Bronchial epithelial cell (primary cell): ENCODE measurements around the gene KDM5B. TPM values are rescaled to one million over a fixed set of nuclear protein-coding genes. Genes with fewer than 3 reads are reported as not detected.
"Not testable (repeated sequence)": the region's sequence is repeated elsewhere in the genome, so short reads cannot be mapped to it uniquely, and the experiment has no call there.

ENCODE experiments used
- DNase-seq: peaks from one replicate; pipeline ENCODE4 v3.0.0-alpha.2; 2010; ENCODE audit warnings: low read depth
- FAIRE-seq: peaks from 2 replicates; lab custom pipeline; 2011; peaks lifted over from hg19 to GRCh38; lab: Jason Lieb, UNC
- H3K27me3 ChIP-seq: 2 replicates; pipeline ENCODE4 v1.5.1; 2011; ENCODE audit warnings: low read length; ENCODE audit not compliant: control insufficient read depth, insufficient read depth
- H3K36me3 ChIP-seq: 2 replicates; pipeline ENCODE4 v1.5.1; 2011; ENCODE audit warnings: low read length; ENCODE audit not compliant: control insufficient read depth, insufficient read depth
- H3K4me3 ChIP-seq: 2 replicates; pipeline ENCODE4 v1.5.1; 2011; ENCODE audit warnings: mild to moderate bottlenecking, low read depth, low read length, control low read depth
- total RNA-seq: library from RNA; depleted of rRNA; stranded (reverse); fragments of >200 nt; gene quantifications from 2 replicates; pipeline ENCODE4 v1.2.1, GENCODE V29; 2014
- TF ChIP-seq, protein P1 (sequence below): IDR thresholded peaks from 2 replicates; pipeline ENCODE4 v1.5.1; 2011; ENCODE audit warnings: mild to moderate bottlenecking, moderate library complexity, low read length, control low read depth, inconsistent platforms; ENCODE audit not compliant: insufficient read depth, severe bottlenecking

KDM5B gene
- total RNA-seq, 1 donor from 2014 or later: 74.0 TPM

DNA sequence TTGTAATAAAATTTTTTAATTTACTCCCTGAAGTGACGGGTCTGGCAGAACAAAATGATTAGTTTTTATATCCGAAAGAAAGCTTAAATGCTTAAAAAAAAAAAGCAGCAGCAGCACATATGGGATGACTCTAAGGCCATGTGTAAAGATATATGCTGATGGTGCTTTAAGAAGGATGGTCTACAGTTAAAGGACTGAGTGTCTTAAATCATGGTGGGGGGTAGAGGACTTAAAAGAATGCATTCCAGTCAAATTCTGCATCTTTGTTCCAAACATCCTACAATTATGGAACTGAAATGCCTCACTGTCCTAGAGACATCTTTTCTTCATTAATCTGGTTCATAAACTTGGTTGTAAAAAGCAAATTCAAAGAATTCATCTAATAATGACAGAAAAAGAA, 7.0 kb downstream of the KDM5B start:
- no peak overlapping the region for H3K4me3 ChIP-seq
- peaks cover 6% of the 10 kb centered on the region for H3K36me3 ChIP-seq
- H3K27me3 ChIP-seq: no peaks in the 10 kb centered on the region
- TF ChIP-seq, protein P1, sequence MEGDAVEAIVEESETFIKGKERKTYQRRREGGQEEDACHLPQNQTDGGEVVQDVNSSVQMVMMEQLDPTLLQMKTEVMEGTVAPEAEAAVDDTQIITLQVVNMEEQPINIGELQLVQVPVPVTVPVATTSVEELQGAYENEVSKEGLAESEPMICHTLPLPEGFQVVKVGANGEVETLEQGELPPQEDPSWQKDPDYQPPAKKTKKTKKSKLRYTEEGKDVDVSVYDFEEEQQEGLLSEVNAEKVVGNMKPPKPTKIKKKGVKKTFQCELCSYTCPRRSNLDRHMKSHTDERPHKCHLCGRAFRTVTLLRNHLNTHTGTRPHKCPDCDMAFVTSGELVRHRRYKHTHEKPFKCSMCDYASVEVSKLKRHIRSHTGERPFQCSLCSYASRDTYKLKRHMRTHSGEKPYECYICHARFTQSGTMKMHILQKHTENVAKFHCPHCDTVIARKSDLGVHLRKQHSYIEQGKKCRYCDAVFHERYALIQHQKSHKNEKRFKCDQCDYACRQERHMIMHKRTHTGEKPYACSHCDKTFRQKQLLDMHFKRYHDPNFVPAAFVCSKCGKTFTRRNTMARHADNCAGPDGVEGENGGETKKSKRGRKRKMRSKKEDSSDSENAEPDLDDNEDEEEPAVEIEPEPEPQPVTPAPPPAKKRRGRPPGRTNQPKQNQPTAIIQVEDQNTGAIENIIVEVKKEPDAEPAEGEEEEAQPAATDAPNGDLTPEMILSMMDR: no peak
- FAIRE-seq (no peak), DNase-seq (no peak)

DNA sequence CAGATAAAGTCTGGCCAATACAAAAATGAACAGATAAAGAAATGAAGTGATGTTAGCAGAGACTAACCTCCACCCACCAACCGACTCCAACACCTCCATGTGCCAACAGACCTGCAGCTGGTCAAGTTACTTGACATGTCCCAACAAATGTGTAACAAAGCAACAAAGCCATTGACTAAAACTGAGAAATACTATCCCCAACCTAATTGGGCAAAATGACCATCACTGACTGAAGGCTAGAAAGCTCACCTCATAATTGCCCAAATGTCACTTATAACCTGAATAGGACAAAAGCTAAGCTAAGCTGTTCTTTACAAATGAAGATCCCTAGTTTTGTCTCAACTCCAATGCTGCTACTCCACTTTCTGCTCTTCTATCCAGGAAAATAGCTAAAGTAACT, 7.5 kb downstream of the KDM5B start:
- FAIRE-seq (no peak), DNase-seq (no peak)
- no peaks in the 10 kb centered on the region for H3K27me3 ChIP-seq
- no peak overlapping the region for H3K4me3 ChIP-seq
- TF ChIP-seq, protein P1: no peak
- H3K36me3 ChIP-seq: peaks cover 7% of the 10 kb centered on the region

DNA sequence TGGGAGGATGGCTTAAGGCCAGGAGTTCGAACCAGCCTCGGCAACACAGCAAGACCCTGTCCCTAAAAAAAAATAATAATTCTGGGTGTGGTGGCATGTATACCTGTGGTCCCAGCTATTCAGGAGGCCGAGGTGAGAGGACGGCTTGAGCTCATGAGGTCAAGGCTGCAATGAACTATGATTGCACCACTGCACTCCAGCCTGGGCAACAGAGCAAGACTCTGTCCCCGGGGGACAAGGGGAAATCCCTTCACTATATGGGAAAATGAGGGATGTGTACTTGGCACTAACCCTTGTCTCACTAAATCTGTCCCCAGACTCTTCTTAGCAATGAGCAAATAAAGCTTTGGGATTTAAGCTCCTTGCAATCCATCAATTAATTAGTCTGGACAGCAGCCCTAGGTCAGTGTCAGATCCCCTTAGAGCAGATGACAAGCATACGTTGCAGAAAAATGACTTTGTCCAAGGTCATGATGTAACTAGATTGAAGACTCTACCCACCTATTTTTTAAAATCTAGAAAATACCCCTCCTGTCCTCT, 9.4 kb downstream of the KDM5B start:
- Histone ChIP-seq H3K4me3 (no peak overlapping the region), H3K36me3 (peaks cover 7% of the 10 kb centered on the region), H3K27me3 (no peaks in the 10 kb centered on the region)
- DNase-seq: no peak
- FAIRE-seq: no peak
- TF ChIP-seq, protein P1: no peak

DNA sequence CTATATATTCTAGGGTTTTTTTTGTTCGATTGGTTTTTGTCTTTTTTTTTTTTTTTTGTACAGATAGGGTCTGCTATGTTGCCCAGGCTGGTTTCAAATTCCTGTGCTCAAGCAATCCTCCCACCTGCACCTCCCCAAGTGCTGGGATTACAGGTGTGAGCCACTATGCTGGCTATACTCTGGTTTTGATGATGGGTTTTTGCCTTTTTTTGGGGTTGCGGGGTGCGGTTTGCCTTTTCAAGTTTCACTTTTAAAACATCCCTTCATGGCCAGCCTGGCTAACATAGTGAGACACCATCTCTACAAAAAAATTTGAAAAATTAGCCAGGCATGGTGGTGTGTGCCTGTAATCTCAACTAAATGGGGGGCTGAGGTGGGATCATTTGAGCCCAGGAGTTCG, 10.0 kb downstream of the KDM5B start:
- Histone ChIP-seq H3K36me3 (peaks cover 7% of the 10 kb centered on the region), H3K4me3 (no peak overlapping the region), H3K27me3 (no peaks in the 10 kb centered on the region)
- DNase-seq (no peak), FAIRE-seq (no peak)
- TF ChIP-seq, protein P1: no peak

DNA sequence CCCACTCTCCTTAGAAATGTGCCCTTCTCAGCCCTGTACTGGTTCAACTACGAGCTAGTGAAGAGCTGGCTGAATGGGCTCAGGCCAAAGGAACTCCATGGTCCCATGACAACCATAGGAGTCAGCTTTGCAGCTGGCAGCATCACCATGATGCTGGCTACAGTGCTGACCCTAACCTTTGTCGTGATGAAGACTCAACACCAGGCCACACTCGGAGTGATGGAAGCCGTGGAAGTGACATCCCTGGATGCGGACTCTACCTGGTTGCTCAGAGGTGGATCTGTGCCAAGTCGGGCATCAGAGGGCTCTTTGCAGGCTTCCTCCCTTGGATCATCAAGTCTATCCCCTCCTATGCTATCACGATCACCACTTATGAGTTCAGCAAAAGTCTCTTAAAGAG, 11.6 kb downstream of the KDM5B start:
- FAIRE-seq: no peak
- DNase-seq: no peak
- no peak overlapping the region for H3K4me3 ChIP-seq
- TF ChIP-seq, protein P1: no peak
- H3K27me3 ChIP-seq: no peaks in the 10 kb centered on the region
- peaks cover 7% of the 10 kb centered on the region for H3K36me3 ChIP-seq

DNA sequence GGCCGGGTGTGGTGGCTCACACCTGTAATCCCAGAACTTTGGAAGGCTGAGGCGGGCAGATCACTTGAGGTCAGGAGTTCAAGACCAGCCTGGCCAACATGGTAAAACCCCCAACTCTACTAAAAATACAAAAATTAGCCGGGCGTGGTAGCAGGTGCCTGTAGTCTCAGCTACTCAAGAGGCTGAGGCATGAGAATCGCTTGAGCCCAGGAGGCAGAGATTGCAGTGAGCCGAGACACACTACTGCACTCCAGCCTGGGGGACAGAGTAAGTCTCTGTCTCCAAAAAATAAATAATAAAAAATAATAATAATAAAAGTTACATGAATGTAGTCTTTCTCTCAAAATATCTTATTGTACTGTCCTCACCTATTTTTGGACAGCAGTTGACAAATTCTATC, 13.3 kb downstream of the KDM5B start:
- DNase-seq, FAIRE-seq, H3K27me3 ChIP-seq, H3K4me3 ChIP-seq, H3K36me3 ChIP-seq: not testable (repeated sequence)
